ENCODE measurements around the gene SLAIN2.
"Not testable (repeated sequence)": the region's sequence is repeated elsewhere in the genome, so short reads cannot be mapped to it uniquely, and the experiment has no call there.

Gene SLAIN2

GRCh38 chr4:48445704-48446103, 104.4 kb downstream of the SLAIN2 start:
- DNase-seq: no peak
- ATAC-seq: no peak

GRCh38 chr4:48446642-48447041, 105.3 kb downstream of the SLAIN2 start:
- DNase-seq (no peak), ATAC-seq (no peak)

DNA sequence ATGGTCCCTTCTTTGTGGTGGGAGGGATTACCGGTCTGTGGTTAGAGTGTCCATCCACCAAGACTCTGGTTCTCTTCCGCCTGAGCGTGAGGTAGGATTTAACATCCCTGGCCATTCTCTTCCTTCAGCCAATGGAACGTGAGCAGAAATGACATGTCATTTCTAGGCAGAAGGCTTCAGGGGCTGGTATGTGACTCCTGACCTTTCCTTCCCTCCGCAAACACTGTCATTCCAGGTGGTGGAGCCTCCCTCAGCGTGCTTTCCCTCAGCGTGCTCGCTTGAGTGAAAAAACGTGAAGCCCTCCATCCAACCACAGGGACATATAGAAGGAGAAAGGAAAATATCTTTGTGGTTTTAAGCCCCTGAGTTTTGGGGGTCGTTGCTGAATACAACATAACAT, 107.8 kb downstream of the SLAIN2 start:
- ATAC-seq: no peak
- DNase-seq: no peak

DNA sequence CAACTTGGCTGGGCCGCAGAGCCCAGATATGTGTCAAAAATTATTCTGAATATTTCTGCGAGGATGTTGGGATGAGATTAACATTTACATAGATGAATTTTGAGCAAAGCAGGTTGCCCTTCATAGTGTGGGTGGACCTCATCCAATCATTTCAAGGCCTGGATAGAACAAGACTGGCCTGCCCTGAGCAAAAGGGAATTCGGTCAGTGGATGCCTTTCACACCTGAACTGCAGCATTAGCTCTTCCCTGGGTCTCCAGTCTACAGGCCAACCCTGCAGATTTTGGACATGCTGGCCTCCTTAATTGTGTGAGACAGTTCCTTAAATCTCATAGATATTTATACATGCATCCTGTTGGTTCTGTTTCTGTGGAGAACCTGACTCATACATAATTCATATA, 109.4 kb downstream of the SLAIN2 start:
- no peak for ATAC-seq
- DNase-seq: no peak

- not testable (repeated sequence) for ATAC-seq, DNase-seq
Measured at GRCh38 chr4:48451656-48452055, 110.3 kb downstream of the SLAIN2 start.

DNA sequence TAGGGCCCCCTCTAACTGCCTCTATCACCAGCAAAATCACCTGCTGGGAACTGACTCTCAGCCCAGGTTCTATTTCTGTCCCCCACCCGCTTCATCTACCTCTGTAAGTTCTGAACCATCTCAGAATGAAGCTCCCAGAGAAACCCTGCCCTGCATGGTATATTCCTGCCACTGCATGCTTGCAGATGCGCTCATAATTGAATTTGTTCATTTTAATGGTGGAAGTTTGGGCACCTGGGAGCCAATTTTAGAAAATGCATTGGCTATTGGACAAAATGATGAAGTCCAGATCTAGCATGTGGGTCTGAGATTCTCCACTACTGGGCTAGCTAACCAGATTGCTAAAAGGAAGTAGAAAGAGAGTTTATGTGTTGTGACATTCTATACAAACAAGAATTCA, 113.3 kb downstream of the SLAIN2 start:
- DNase-seq (no peak), ATAC-seq (no peak)

GRCh38 chr4:48461000-48461399, 119.7 kb downstream of the SLAIN2 start:
- no peak for DNase-seq
- no peak for ATAC-seq

DNA sequence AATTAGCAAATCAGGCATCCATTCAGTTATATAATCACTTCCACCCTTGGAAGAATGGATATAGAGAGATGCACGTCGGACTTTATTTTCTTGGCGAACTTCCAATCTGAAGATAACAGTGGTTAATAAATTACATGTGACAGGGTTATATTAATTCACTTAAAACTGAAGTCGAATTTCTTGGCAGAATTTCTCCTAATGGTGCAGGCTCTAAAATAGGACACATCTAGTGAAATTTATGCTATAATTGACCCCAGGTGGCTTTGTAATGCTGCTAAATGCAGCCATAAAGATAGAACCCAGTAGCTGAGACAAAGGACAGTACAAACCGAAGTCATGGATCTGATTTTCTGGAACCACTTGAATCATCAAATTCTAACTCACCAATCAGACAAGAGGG, 121.0 kb downstream of the SLAIN2 start:
- no peak for ATAC-seq

DNA sequence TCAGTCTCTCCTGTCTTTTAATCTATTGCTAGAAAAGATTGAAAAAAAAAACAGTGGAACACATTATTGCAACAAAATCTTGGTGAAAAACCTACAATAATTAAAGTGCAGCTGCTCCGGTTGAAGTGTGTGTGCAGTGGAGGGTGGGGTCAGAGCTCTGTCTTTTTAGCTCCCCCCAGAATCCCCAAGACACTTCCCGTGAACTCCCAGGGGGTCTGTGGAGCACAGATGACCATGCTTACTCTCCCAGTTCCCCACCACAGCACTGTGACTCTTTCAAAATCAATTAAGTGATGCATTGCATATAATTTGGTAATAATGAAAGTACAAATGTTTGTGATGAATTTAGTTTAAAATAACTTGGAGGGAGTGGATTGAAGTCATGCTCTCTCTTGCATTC, 126.1 kb downstream of the SLAIN2 start:
- DNase-seq (no peak), ATAC-seq (no peak)

More for the DNA sequence above, 121.0 kb downstream of the SLAIN2 start:
- DNase-seq: no peak

- DNase-seq (no peak), ATAC-seq (no peak)
Measured at GRCh38 chr4:48467891-48468290, 126.6 kb downstream of the SLAIN2 start.

GRCh38 chr4:48470137-48470536, 128.8 kb downstream of the SLAIN2 start:
- ATAC-seq (no peak), DNase-seq (no peak)

- DNase-seq (no peak), ATAC-seq (no peak)
Measured at GRCh38 chr4:48470570-48470969, 129.2 kb downstream of the SLAIN2 start.

DNA sequence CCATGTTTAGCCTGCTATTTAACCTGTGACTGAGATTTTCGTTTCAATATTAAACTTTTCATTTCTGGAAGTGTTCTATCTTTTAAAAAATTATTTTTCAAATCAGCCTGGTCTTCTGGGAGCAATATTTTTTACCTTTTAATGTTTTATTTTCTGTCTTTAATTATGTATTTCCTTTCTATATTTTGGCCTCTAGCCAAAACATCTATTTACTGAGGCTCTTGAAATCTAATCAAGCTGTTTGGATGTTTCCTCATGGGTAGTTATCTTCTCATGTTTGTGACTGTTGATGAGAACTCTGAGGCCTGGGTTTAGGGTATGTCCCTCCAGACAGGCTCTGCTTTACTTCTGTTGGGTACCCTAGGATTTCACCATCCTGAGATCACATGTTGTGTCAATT, 131.5 kb downstream of the SLAIN2 start:
- DNase-seq (no peak), ATAC-seq (no peak)

DNA sequence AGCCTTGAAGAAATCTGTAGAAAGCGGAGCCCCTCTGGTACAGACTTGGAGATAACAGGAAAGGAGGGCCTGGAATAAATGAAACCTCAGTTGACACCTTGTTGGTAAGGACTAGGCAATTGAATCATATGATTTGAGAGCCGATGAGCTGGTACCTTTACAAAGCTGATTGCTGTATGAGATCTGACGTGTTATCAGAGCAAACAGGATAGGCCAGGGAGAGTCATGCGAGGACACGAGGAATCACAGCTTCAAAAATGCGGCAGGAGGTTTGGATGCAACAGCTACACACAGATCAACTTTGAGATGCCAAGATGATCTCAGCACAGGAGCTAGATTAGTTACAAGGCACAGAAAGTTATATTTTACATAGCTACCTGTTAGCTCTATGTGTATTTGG, 134.4 kb downstream of the SLAIN2 start:
- ATAC-seq: no peak
- DNase-seq: no peak

Measured in stimulated activated naive CD8-positive, alpha-beta T cell treated with anti-CD3 and anti-CD28 coated beads, Interleukin-15, Interleukin-2, amounts not matched to agents 100 U/mL and 50 U/mL, for 24 hours (primary cell).